ENCODE data around the gene IL17REL.
"Not testable (repeated sequence)": the region's sequence is repeated elsewhere in the genome, so short reads cannot be mapped to it uniquely, and the experiment has no call there.

The IL17REL gene

DNA sequence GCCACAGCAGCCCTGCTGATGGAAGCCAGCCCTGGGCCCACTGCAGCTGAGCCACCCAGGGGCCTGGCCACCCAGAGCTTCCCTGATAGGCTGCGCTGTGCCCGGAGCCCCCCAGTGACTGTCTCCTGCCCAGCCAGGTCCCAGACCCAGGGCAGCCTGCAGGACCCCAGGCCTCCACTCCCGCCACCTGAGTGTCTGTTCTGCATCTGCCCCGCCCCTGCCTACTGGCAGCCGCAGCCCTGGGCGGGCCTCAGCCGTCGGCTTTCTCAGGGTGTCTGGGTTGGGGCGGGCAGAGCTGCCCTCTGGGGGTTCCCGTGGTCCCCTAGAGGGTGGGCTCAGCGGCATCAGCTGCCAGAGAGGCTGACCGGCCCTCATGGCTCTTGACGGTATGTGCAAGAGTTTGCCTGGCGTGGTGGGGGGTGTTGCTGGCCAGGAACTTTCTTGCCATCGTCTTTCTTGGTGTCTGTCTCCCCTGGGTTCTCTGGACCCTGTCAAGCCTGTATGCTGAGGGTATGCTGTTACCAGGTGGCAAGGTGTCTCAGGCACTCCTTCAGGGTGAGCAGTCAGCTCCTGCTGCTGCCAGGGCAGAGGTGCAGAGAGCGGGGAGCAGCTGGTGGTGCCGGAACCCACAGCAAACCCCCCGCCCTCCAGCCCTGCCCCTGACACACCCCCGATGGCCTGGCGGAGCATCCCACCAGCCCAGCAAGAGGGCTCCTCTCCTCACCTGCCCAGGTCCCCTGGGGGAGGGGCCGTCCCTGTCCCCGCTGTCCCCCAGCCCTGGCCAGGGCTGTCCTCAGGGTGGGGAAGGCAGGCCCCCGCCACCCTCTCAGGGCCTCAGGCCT lies 64.2 kb downstream of the IL17REL start:
- DNase-seq (ENCODE audit: extremely low read depth in 1 of 2, low read depth in 1 of 2) = no peak

- DNase-seq (ENCODE audit: extremely low read depth in 1 of 2, low read depth in 1 of 2) = no peak
Observed at GRCh38 chr22:49947296-49947622, 65.3 kb downstream of the IL17REL start.

DNA sequence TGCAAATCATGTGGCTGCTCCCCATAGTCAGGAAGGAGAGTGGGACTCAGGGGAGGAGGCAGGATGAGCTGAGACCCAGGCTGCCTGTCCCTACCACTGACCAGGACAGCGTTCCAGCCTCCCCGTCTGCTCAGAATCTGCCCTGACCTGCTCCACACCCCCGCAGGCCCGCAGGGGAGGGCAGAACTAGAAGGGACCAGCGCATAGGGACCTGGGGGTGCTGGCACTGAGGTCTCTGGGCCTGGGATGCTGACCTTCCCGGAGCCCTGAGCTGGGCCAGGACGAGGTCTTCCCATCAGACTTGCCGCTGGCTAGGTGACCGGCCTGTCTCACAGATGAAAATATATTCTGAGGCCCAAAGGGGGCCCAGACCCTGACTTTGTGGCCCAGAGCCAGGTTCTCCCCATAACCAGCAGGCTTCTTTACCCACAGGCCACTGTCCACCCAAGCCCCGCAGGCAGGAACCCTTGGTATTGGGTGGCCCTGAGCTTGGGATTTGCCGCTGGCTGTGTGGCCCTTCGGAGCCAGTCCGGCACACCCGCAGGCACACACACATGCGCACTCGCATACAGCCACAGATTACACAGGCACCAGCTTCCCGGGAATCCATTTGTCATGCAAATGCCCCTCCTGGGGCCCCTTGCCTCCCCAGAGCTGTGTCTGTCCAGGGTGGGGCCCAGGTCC lies 65.8 kb downstream of the IL17REL start:
- no peak for DNase-seq (ENCODE audit: extremely low read depth in 1 of 2, low read depth in 1 of 2)

- not testable (repeated sequence) for DNase-seq (ENCODE audit: extremely low read depth in 1 of 2, low read depth in 1 of 2)
Observed at GRCh38 chr22:49945042-49945794, 67.3 kb downstream of the IL17REL start.
